Activated naive CD4-positive, alpha-beta T cell treated with anti-CD3 and anti-CD28 coated beads for 36 hours (primary cell): ENCODE data around the gene BAAT. TPM values are rescaled to one million over a fixed set of nuclear protein-coding genes. Genes with fewer than 3 reads are reported as not detected.
A peak's percentile ranks its signal among the peaks of the same experiment; 100 is the strongest.

Source experiments
- CTCF ChIA-PET: fragments of 350-600 bp; sonication (Branson Sonifier 250); formaldehyde crosslinking; loops from one replicate; lab custom pipeline; 2021; ENCODE audit warnings: antibody characterized with exemption; lab: Charles Lee
- DNase-seq: peaks from one replicate; pipeline ENCODE4 v3.0.0-alpha.2; 2020
- H3K27ac Mint-ChIP-seq: one replicate; pipeline ENCODE4 v1.8.0; 2021; ENCODE audit warnings: mild to moderate bottlenecking, mixed read lengths
- H3K27me3 Mint-ChIP-seq: one replicate; pipeline ENCODE4 v1.8.0; 2021; ENCODE audit warnings: low read depth, mixed read lengths
- H3K36me3 Mint-ChIP-seq: one replicate; pipeline ENCODE4 v1.8.0; 2021; ENCODE audit warnings: low read depth, mixed read lengths
- H3K4me1 Mint-ChIP-seq: one replicate; pipeline ENCODE4 v1.8.0; 2021; ENCODE audit warnings: low read depth, mixed read lengths
- H3K4me3 Mint-ChIP-seq: one replicate; pipeline ENCODE4 v1.8.0; 2021; ENCODE audit warnings: mild to moderate bottlenecking, moderate library complexity, mixed read lengths
- H3K9me3 Mint-ChIP-seq: one replicate; pipeline ENCODE4 v1.8.0; 2021; ENCODE audit warnings: mixed read lengths
- intact Hi-C: fragments of 100-400 bp; cut with micrococcal nuclease; formaldehyde crosslinking; loops from one replicate; pipeline ENCODE4 v1.15.1; 2023
- total RNA-seq, 2 experiments: library from RNA; stranded (reverse); gene quantifications; one replicate each; pipeline ENCODE4 v1.2.3, GENCODE V29; 2021

The BAAT gene
- total RNA-seq, 2 experiments from 2014 or later, result not detected

- intact Hi-C loops, result no loop called here
- Mint-ChIP-seq H3K4me3 (no peak overlapping the region), H3K27me3 (no peaks in the 10 kb centered on the region), H3K36me3 (peaks cover 36% of the 10 kb centered on the region), H3K27ac (no peak overlapping the region), H3K9me3 (peaks cover 50% of the 10 kb centered on the region), H3K4me1 (peaks cover 5% of the 10 kb centered on the region)
- no peak for DNase-seq
- CTCF ChIA-PET, result no interaction called here
Measured at GRCh38 chr9:101417389-101417788, 32.6 kb upstream of the BAAT start.

DNA sequence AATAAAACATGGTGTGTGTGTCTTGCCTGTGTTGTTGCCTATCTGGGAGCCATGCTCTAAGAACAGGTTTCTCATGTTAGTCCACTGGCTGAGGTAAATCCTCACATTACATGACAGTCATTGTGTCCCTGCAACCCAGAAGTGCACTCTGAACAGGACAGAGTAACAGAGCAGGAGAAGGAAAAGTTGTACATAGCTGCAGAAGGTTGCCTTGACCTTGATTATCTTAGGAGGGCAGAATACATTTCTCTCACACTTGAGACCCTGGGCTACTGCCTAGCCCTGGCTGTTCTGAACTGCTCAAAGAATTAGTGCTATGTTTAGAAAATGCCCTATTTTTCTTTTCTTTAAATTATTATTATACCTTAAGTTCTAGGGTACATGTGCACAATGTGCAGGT lies 30.8 kb upstream of the BAAT start:
- peaks cover 54% of the 10 kb centered on the region for H3K9me3 Mint-ChIP-seq
- no peak overlapping the region for H3K4me3 Mint-ChIP-seq
- peaks cover 5% of the 10 kb centered on the region for H3K4me1 Mint-ChIP-seq
- no peak for DNase-seq
- no peak overlapping the region for H3K27ac Mint-ChIP-seq
- peaks cover 46% of the 10 kb centered on the region for H3K36me3 Mint-ChIP-seq
- H3K27me3 Mint-ChIP-seq, result no peaks in the 10 kb centered on the region
- CTCF ChIA-PET, result no interaction called here
- intact Hi-C loops, result no loop called here

- intact Hi-C loops, result no loop called here
Measured at GRCh38 chr9:101414839-101415238, 30.0 kb upstream of the BAAT start.

DNA sequence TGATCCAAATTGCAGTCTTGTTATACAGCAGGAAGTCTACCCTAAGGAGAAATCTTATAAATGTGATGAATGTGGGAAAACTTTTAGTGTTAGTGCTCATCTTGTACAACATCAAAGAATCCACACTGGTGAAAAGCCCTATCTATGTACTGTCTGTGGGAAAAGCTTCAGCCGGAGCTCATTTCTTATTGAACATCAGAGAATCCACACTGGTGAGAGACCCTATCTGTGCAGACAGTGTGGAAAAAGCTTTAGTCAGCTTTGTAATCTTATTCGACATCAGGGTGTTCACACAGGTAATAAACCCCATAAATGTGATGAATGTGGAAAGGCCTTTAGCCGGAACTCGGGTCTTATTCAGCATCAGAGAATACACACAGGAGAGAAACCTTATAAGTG lies 24.3 kb upstream of the BAAT start:
- Mint-ChIP-seq H3K4me3 (no peak overlapping the region), H3K9me3 (peaks cover 76% of the 10 kb centered on the region), H3K4me1 (peaks cover 6% of the 10 kb centered on the region), H3K27me3 (no peaks in the 10 kb centered on the region), H3K36me3 (peaks cover 81% of the 10 kb centered on the region), H3K27ac (no peak overlapping the region)
- intact Hi-C loops, result no loop called here
- no peak for DNase-seq
- CTCF ChIA-PET, result no interaction called here

More at GRCh38 chr9:101414839-101415238, 30.0 kb upstream of the BAAT start:
- DNase-seq, result no peak
- H3K4me1 Mint-ChIP-seq, result peaks cover 5% of the 10 kb centered on the region
- CTCF ChIA-PET, result no interaction called here
- no peak overlapping the region for H3K4me3 Mint-ChIP-seq
- no peaks in the 10 kb centered on the region for H3K27me3 Mint-ChIP-seq
- H3K36me3 Mint-ChIP-seq, result peaks cover 49% of the 10 kb centered on the region
- peaks cover 59% of the 10 kb centered on the region for H3K9me3 Mint-ChIP-seq
- H3K27ac Mint-ChIP-seq, result no peak overlapping the region

GRCh38 chr9:101408374-101409078 lies 23.7 kb upstream of the BAAT start:
- no peak overlapping the region for H3K4me3 Mint-ChIP-seq
- intact Hi-C loops, result no loop called here
- H3K4me1 Mint-ChIP-seq, result peaks cover 9% of the 10 kb centered on the region
- H3K36me3 Mint-ChIP-seq, result peaks cover 83% of the 10 kb centered on the region
- CTCF ChIA-PET, result no interaction called here
- H3K9me3 Mint-ChIP-seq, result peaks cover 76% of the 10 kb centered on the region
- H3K27me3 Mint-ChIP-seq, result no peaks in the 10 kb centered on the region
- no peak overlapping the region for H3K27ac Mint-ChIP-seq
- DNase-seq, result no peak

- no peak overlapping the region for H3K4me3 Mint-ChIP-seq
- no peak for DNase-seq
- H3K36me3 Mint-ChIP-seq, result peaks cover 83% of the 10 kb centered on the region
- H3K27me3 Mint-ChIP-seq, result no peaks in the 10 kb centered on the region
- H3K27ac Mint-ChIP-seq, result no peak overlapping the region
- CTCF ChIA-PET, result interaction anchor here (0.6 to 1.5 kb wide), 4 partner anchors 15 to 107 kb away, joined by 3 to 4 read pairs (median 3); no protein-coding TSS in a partner anchor
- intact Hi-C loops, result no loop called here
- H3K4me1 Mint-ChIP-seq, result peaks cover 43% of the 10 kb centered on the region
- H3K9me3 Mint-ChIP-seq, result peaks cover 45% of the 10 kb centered on the region
Measured at GRCh38 chr9:101403516-101404285, 18.9 kb upstream of the BAAT start.

DNA sequence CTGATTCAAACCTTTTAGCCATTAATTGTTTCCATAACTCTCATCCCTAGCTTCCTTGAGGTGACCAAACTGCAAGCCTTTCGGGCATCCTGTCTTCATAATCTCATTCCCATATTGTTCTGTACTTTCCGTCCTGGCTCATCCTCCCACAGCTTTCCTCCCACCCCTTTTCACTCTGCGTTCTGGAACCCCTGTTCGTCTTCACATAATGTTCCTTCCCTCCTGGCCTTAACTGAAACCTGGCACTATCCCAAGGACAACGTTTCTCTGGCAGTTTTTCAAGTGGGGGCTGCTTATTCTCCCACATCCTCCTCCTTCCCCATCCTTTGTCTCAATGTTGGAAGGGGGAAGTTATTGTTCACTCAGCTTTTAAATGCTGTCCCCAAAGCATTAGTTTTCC lies 15.3 kb upstream of the BAAT start:
- CTCF ChIA-PET, result no interaction called here
- peaks cover 58% of the 10 kb centered on the region for H3K4me1 Mint-ChIP-seq
- H3K27ac Mint-ChIP-seq, result peak overlapping the region; percentile 97
- peaks cover 16% of the 10 kb centered on the region for H3K9me3 Mint-ChIP-seq
- DNase-seq, result no peak
- intact Hi-C loops, result no loop called here
- peak overlapping the region; percentile 92 for H3K4me3 Mint-ChIP-seq
- H3K27me3 Mint-ChIP-seq, result no peaks in the 10 kb centered on the region
- peaks cover 71% of the 10 kb centered on the region for H3K36me3 Mint-ChIP-seq

GRCh38 chr9:101399643-101399970 lies 14.8 kb upstream of the BAAT start:
- DNase-seq, result no peak
- H3K36me3 Mint-ChIP-seq, result peaks cover 71% of the 10 kb centered on the region
- peaks cover 60% of the 10 kb centered on the region for H3K4me1 Mint-ChIP-seq
- H3K27me3 Mint-ChIP-seq, result no peaks in the 10 kb centered on the region
- CTCF ChIA-PET, result interaction anchor here (1.2 to 2.2 kb wide), 2 partner anchors 12 to 135 kb away, joined by 3 to 9 read pairs; no protein-coding TSS in a partner anchor
- intact Hi-C loops, result loop anchor here (2.0 to 5.0 kb wide), 6 partner anchors 49 to 1493 kb away; partner anchors contain the start of genes MSANTD3, STX17 and TEX10
- H3K4me3 Mint-ChIP-seq, result peak overlapping the region; percentile 92
- peaks cover 13% of the 10 kb centered on the region for H3K9me3 Mint-ChIP-seq
- H3K27ac Mint-ChIP-seq, result peak overlapping the region; percentile 97

- Mint-ChIP-seq H3K27me3 (no peaks in the 10 kb centered on the region), H3K4me1 (peaks cover 65% of the 10 kb centered on the region), H3K27ac (peak overlapping the region; percentile 97), H3K4me3 (peak overlapping the region; percentile 92), H3K9me3 (peaks cover 17% of the 10 kb centered on the region), H3K36me3 (peaks cover 72% of the 10 kb centered on the region)
- CTCF ChIA-PET, result interaction anchor here (1.2 to 2.2 kb wide), 2 partner anchors 11 to 135 kb away, joined by 3 to 9 read pairs; no protein-coding TSS in a partner anchor
- intact Hi-C loops, result loop anchor here (1.0 to 5.0 kb wide), 10 partner anchors 50 to 1579 kb away; partner anchors contain the start of genes INVS, MSANTD3, RNF20 and STX17
- DNase-seq, result peak; percentile 13
Measured at GRCh38 chr9:101398930-101399642, 14.3 kb upstream of the BAAT start.

DNA sequence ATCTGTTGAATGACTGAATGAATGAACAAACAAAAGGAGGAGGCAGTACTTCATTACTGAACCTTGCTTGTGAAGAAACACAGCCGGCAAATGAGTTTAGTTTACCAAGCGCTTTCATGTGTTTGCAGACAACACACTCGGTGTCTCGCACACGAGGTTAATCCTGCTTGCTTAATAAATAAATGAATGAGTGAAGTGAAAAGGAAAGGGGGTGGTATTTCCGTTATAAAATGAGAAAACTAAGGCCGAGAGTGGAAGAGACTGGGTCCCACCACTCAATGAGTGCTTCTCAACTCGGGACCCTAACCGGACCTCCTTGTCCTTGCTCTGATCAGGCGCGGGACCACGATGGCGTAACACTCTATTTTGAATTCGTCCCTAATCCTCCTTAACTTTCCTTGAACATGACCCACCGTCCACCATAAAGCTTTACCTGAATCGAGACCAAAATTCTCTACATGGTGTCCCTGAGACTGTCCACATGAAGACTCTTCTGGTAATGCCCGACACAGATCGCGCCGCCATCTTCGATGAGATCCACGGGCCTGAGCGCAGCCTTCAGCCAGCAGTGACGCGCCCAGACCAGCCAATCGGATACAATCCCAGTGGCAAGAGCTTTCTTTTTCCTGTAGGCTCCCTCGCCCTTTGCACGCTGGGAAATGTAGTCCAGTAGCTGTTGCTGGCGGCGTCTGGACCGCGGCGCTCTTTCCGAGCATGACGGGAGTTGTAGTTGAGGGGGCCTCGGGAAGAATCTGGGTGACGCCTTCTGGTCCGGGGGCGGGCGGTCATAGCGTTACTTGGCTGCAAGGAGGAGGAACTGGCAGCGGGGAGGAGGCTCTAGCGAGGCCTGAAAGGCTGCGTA lies 13.5 kb upstream of the BAAT start, which contains the start of the genes MRPL50 and ZNF189:
Gene MRPL50 (minus strand): TSS at position 551 of the 862 bp plus-strand sequence. CDS start 26 bp downstream, at position 525.
Gene ZNF189 (plus strand): TSS at position 784 of the 862 bp plus-strand sequence. CDS start 306 bp downstream, outside the sequence.
- Mint-ChIP-seq H3K4me3 (peak within 1 kb of the TSS; percentile 92), H3K9me3 (peaks cover 15% of the 10 kb centered on the region), H3K27me3 (no peaks in the 10 kb centered on the region), H3K27ac (peak within 1 kb of the TSS; percentile 97), H3K36me3 (peaks cover 72% of the 10 kb centered on the region), H3K4me1 (peaks cover 66% of the 10 kb centered on the region)
- peak; percentile 99 for DNase-seq
- CTCF ChIA-PET, result interaction anchor here (1.2 to 2.2 kb wide), 2 partner anchors 10 to 136 kb away, joined by 3 to 9 read pairs; no protein-coding TSS in a partner anchor
- intact Hi-C loops, result loop anchor here (1.0 to 5.0 kb wide), 10 partner anchors 51 to 1578 kb away; partner anchors contain the start of genes INVS, MSANTD3, RNF20 and STX17

GRCh38 chr9:101397746-101398067 lies 12.9 kb upstream of the BAAT start:
- Mint-ChIP-seq H3K4me3 (peak overlapping the region; percentile 92), H3K27ac (peak overlapping the region; percentile 97), H3K27me3 (no peaks in the 10 kb centered on the region), H3K36me3 (peaks cover 71% of the 10 kb centered on the region), H3K9me3 (peaks cover 15% of the 10 kb centered on the region), H3K4me1 (peaks cover 65% of the 10 kb centered on the region)
- intact Hi-C loops, result loop anchor here (1.0 to 5.0 kb wide), 10 partner anchors 51 to 1577 kb away; partner anchors contain the start of genes INVS, MSANTD3, RNF20 and STX17
- DNase-seq, result no peak
- CTCF ChIA-PET, result interaction anchor here (2.2 kb wide), 1 partner anchor 10 kb away, joined by 9 read pairs; no protein-coding TSS in a partner anchor
